HG02759 (cell line): Measurements from ENCODE around the gene KCNH6.

ENCODE experiments used
- ATAC-seq: cut with Tn5 transposase; IDR thresholded peaks from one replicate; pipeline ENCODE4 v1.9.1; 2021; ENCODE audit warnings: mild to moderate bottlenecking, moderate library complexity; ENCODE audit not compliant: unreplicated experiment

The KCNH6 gene

DNA sequence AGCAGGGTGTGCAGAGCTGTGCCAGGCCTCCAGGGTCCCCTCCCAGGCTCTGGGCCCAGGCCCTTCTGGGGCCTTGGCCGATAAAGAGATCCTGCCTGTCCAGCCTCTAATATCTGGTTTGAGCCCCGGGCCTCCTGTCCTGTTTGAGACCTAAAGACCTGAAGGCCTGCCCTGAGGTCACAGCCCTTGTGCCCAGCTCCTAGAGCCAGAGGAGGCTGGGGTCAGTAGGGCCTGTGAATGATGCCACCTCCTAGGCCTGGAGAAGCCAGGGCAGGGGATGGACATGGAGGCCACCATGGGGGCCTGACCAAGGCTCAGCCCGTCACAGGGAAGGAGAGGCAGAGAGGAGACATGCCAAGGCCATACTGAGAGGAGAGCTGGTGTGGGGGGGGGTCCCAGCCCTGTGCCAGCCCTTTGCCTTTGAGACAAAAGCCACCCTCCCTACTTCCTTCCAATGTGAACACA, 7.4 kb downstream of the KCNH6 start:
- ATAC-seq = no peak

GRCh38 chr17:63531022-63531965, 8.1 kb downstream of the KCNH6 start:
- no peak for ATAC-seq

DNA sequence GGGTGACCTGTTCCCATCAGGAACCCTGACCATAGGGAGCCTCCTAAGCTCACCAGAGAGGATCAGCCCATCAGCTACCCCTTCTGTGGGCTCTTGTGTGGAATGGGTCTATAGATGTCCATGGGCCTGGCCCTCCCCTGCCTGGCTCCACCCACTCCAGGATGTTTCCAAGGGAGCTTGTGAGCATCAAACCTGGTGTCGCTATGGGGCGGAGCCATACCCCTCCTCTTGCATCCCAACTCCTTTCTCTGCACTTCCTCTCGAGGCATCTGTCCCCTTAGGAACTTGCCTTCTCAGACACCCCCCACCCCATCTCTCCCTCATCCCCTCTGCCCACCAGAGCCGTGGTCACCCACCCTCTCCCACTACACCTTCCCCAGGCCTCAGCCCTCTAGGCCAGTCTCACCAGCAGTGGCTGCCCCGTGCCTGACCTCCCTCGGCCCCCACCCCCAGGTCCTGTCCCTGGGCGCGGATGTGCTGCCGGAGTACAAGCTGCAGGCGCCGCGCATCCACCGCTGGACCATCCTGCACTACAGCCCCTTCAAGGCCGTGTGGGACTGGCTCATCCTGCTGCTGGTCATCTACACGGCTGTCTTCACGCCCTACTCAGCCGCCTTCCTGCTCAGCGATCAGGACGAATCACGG, 10.4 kb downstream of the KCNH6 start:
- no peak for ATAC-seq

GRCh38 chr17:63534078-63534570, 11.0 kb downstream of the KCNH6 start:
- no peak for ATAC-seq

DNA sequence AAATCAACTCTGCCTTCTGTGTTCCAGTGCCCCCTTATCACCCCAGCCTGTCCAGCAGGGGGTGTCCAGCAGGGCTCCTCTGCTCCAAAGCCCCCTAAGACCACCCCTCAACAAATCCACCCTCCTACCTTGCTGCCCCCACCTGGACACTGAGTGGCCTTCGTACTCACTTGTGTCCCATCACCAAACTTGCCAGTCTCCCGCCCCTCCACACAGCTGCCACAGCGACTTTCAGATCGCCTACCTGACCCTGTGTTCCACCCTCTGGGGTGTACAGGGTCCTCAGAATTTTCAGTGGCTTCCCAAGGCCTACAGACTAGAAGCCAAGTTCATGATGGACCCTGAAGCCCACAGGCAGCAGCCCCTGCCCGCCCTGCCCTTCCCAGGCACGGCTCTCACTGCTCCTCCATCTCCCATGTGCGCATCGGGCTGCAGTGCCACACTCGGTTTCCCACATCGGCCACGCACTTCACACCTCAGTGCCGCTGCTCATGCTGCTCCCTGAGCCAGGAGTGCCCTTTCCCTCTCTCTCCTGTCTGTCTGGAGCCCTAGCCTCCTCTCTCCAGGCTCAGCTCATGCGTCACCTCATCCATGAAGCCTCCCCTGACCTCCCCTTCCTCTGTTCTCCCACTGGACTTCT, 11.8 kb downstream of the KCNH6 start:
- no peak for ATAC-seq

DNA sequence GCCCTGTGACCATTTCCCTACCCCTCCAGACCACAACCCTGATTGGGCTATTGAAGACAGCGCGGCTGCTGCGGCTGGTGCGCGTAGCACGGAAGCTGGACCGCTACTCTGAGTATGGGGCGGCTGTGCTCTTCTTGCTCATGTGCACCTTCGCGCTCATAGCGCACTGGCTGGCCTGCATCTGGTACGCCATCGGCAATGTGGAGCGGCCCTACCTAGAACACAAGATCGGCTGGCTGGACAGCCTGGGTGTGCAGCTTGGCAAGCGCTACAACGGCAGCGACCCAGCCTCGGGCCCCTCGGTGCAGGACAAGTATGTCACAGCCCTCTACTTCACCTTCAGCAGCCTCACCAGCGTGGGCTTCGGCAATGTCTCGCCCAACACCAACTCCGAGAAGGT, 12.5 kb downstream of the KCNH6 start:
- no peak for ATAC-seq

DNA sequence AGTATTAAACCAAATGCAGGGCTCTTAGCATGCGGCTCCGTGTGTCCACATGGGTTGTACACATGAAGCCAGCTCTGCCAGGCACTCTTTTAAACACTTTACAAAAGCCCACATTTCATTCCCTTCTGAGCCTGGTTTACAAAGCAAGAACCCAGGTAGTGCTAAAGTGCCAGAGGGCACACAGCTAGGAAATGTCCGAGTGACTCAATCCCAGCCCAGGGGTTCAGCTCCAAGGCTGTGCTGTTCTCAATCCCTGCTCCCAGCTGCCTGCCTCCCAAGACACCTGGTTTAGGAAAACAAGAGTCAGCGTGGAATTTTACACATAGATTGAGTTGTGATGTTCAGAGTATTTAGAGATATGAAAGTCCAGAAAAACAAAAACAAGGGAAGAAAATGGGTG, 13.8 kb downstream of the KCNH6 start:
- ATAC-seq = no peak

GRCh38 chr17:63537991-63538692, 15.0 kb downstream of the KCNH6 start:
- no peak for ATAC-seq

DNA sequence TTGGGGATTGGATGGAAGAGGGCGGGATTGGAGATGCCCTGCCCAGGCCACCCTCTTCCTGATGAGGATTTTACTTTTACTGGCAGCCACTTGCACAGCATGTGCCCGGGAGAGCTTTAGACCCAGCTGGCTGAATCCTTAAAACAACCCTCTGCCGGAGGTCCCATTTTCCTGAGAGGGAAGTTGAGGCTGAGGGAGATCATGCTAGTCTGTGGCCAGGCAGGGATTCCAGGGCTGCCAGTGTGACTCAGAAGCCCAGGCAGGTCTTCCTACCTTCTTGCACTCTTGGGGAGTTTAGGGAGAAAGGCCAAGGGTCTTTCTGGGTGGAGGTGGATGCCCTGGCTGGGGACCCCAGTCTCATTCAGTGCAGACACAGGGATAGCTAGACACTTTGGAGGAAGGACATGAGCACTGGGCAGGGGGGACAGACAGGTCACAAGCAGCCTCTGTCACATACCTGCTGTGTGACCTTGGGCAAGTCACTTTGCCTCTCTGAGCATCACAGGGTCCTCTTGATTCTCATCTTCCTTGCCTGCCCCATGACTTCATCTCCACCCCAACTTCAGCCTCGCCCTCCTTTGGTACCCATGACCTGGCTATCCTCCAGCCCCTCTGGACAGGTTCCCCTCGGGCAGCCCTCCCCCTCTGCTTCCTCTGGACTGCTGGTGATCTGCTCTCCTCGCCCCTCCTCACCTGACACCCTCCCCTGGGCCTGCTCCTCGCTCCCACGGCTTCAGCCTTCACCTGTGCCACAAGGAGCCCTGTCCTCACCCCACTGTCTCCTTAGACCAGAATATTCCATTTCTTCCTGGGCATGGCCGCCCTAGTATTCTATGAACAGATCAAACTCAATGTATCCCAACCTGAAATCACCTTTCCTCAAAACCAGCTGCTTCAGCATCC, 15.8 kb downstream of the KCNH6 start:
- ATAC-seq = no peak

GRCh38 chr17:63540590-63540989, 17.4 kb downstream of the KCNH6 start:
- ATAC-seq = no peak

GRCh38 chr17:63542218-63542545, 19.0 kb downstream of the KCNH6 start:
- no peak for ATAC-seq

DNA sequence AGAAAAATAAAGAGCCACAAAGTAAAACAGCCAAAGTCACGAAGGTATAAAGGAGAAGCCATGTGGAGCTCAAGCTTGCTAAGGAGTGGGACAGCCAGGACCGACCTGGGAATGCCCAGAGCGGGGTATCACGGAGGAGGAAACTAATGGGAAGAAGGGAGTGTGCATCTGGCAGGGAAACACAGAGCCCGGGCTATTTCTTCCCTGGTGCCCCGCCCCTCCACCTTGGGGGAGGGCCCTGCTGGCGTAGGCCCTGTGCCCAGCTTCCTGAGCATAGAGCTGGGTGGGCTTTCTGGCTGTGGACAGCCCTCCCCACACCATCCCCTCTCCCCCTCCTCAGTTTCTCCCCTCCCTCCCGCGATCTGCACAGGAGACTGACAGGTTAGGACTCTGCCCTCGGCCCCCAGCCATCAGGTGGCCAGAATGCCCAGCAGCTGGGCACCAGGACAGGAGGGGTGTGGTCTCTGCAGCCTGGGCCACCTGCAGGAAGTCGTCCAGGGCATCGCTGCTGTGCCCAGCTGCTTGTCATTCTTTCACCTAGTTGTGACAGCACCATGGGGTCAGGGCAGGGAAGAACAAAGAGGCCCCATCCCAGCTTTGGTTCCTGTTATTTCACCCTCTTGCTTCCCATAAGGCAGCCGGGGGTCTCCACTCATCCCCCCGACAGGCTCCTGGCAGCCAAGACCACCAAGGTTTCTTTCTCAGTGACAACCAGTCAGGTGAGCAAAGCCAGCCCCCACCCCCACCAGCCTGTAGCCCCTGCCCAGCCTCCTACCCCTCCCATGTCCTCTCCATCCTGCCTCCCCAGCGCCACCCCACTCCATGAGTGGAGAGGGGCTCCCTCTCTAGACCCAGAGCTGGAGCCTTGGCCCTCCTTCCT, 20.0 kb downstream of the KCNH6 start:
- ATAC-seq = no peak

- ATAC-seq = no peak
These were observed 20.8 kb downstream of the KCNH6 start for GRCh38 chr17:63543822-63544420.

DNA sequence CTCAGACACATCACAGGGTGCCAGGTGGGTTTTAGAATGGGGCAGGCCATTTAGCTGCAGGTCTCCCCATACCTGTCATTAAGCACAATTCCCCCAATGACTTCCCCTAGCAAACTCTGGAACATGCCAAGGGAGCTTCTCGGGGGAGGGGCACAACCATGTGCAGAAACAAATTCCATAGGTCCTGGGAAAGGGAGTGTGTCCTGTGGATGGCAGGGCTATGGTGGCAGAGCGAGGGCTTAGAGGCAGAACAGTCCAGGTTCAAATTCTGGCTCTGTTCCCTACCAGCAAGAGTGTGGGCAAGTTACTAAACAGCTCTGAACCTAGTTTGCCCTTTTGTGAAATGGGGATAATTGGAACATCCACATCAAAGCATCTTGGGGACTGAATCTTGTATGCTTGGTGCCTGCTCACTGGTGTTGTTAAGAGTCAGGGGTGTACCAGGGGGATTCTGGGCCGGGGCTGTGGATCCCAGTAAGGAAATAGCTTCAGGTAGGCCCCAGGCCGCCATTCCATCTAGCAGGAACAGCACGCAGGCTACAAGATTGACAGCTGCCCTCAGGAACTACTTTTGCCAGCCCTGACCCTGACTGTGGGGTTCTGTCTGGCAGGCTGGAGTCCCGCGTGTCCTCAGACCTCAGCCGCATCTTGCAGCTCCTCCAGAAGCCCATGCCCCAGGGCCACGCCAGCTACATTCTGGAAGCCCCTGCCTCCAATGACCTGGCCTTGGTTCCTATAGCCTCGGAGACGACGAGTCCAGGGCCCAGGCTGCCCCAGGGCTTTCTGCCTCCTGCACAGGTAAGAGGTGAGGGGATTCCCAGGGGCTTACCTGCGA, 21.5 kb downstream of the KCNH6 start:
- ATAC-seq = no peak

DNA sequence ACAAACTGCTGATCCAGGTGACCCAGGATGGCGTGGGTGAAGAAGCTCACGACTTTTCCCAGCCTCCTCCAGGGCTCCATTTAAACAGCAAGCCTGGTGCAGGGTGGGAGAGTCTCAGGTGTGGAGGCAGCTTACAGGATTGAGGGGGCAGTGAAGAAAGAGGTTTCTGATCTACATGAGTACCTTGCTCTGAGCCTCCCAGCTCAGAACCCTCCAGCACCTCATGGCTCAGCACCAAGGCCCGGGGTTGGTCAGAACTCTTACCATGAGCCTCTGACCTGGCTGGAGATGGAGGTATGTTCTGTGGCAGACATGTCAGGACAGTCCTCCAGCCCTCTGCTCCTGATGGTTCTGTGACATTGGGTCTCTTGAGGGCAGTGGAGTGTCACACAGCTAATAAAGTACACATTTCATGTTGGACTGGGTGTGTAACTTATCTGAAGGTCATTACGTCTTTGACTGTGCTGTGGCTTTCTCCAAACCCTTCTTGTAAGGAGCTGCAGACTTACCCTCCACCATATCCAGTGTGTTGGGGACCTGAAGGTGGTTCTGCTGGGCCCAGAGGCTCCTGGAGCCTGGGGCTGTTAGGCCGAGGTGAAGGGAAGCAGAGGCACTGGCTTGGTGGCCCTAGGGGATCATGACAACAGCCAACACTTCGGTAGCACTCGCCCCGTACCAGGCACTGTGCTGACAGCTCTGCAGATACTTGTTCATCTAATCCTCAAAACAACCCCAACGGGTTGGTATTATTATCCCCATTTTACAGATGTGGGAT, 23.3 kb downstream of the KCNH6 start:
- ATAC-seq = no peak

GRCh38 chr17:63547083-63547523, 23.9 kb downstream of the KCNH6 start:
- no peak for ATAC-seq
